Measurements from ENCODE around the gene ZNF488.

DNA sequence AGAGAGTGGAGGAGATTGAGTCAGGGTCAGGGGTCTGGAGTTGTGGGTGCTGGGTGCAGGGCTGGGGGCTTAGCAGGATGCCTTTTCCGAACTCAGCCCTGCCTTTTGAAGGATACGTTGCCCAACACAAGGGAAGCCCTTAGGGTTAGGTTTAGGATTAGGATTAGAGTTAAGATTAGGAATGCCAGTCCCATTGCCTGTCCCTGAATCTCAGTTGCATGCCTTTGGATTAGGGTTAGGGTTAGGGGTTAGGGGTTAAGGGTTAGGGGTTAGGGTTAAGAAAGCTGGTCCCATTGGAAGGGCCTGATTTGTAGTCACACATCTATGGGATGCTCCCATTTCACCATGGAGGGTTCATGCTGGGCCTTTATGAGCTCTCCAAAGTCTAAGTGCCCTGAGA is 20.8 kb upstream of the ZNF488 start:
- TF ChIP-seq, protein P1, sequence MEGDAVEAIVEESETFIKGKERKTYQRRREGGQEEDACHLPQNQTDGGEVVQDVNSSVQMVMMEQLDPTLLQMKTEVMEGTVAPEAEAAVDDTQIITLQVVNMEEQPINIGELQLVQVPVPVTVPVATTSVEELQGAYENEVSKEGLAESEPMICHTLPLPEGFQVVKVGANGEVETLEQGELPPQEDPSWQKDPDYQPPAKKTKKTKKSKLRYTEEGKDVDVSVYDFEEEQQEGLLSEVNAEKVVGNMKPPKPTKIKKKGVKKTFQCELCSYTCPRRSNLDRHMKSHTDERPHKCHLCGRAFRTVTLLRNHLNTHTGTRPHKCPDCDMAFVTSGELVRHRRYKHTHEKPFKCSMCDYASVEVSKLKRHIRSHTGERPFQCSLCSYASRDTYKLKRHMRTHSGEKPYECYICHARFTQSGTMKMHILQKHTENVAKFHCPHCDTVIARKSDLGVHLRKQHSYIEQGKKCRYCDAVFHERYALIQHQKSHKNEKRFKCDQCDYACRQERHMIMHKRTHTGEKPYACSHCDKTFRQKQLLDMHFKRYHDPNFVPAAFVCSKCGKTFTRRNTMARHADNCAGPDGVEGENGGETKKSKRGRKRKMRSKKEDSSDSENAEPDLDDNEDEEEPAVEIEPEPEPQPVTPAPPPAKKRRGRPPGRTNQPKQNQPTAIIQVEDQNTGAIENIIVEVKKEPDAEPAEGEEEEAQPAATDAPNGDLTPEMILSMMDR (conservative IDR thresholded peaks at IDR 0.05 in 1 of 2, IDR thresholded peaks at IDR 0.05 in 1 of 2; ENCODE audit: extremely low read depth in 1 of 2, insufficient read depth in 1 of 2, low read depth in 1 of 2, low read length in 2 of 2), result no peak
- TF ChIP-seq EZH2 (IDR thresholded peaks at IDR 0.05; ENCODE audit: borderline replicate concordance, low read length), result no peak

Data from mammary epithelial cell (primary cell).